PC-9 (cell line): ENCODE results near the gene FHL3.
"Not testable (repeated sequence)": the region's sequence is repeated elsewhere in the genome, so short reads cannot be mapped to it uniquely, and the experiment has no call there.

Source experiments
- EZH2 ChIP-seq: fragments of 200-600 bp; sonication (generic); IDR thresholded peaks from 2 replicates; pipeline ENCODE4 v1.8.0; 2017; ENCODE audit warnings: antibody characterized with exemption, low read depth
- TF ChIP-seq, protein P1 (sequence below): fragments of 200-600 bp; sonication (generic); conservative IDR thresholded peaks from 2 replicates; pipeline ENCODE4 v1.6.1; 2017; ENCODE audit warnings: mixed run types, antibody characterized with exemption, mild to moderate bottlenecking, moderate library complexity

DNA sequence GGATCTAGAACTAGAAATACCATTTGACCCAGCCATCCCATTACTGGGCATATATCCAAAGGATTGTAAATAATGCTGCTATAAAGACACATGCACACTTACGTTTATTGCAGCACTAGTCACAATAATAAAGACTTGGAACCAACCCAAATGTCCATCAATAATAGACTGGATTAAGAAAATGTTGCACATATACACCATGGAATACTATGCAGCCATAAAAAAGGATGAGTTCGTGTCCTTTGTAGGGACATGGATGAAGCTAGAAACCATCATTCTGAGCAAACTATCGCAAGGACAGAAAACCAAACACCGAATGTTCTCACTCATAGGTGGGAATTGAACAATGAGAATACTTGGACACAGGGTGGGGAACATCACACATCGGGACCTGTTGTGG is 31.6 kb downstream of the FHL3 start:
- TF ChIP-seq EZH2 = not testable (repeated sequence)
- TF ChIP-seq, protein P1, sequence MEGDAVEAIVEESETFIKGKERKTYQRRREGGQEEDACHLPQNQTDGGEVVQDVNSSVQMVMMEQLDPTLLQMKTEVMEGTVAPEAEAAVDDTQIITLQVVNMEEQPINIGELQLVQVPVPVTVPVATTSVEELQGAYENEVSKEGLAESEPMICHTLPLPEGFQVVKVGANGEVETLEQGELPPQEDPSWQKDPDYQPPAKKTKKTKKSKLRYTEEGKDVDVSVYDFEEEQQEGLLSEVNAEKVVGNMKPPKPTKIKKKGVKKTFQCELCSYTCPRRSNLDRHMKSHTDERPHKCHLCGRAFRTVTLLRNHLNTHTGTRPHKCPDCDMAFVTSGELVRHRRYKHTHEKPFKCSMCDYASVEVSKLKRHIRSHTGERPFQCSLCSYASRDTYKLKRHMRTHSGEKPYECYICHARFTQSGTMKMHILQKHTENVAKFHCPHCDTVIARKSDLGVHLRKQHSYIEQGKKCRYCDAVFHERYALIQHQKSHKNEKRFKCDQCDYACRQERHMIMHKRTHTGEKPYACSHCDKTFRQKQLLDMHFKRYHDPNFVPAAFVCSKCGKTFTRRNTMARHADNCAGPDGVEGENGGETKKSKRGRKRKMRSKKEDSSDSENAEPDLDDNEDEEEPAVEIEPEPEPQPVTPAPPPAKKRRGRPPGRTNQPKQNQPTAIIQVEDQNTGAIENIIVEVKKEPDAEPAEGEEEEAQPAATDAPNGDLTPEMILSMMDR = not testable (repeated sequence)
